Smooth muscle cell (in vitro differentiated cells): Measurements from ENCODE around the gene NR6A1. TPM values are rescaled to one million over a fixed set of nuclear protein-coding genes. Genes with fewer than 3 reads are reported as not detected.

ENCODE experiments used
- DNase-seq: peaks from one replicate; lab custom pipeline; 2025; ENCODE audit not compliant: unreplicated experiment; lab: John Stamatoyannopoulos, UW
- H2AFZ ChIP-seq: fragments of 200-600 bp; sonication (generic); 2 replicates; pipeline ENCODE4 v1.6.0; 2016; ENCODE audit warnings: antibody characterized with exemption, low read depth, mild to moderate bottlenecking
- H3F3A ChIP-seq: fragments of 200-600 bp; sonication (generic); 2 replicates; pipeline ENCODE4 v1.6.0; 2017; ENCODE audit warnings: antibody characterized with exemption, low read depth
- H3K27ac ChIP-seq: fragments of 200-600 bp; sonication (generic); 2 replicates; pipeline ENCODE4 v1.5.1; 2016; ENCODE audit warnings: low read depth, mild to moderate bottlenecking
- H3K27me3 ChIP-seq: fragments of 200-600 bp; sonication (generic); 2 replicates; pipeline ENCODE4 v1.6.1; 2016; ENCODE audit warnings: low read depth, mild to moderate bottlenecking
- H3K36me3 ChIP-seq: fragments of 200-600 bp; sonication (generic); 2 replicates; pipeline ENCODE4 v1.5.1; 2016; ENCODE audit warnings: low read depth
- H3K4me1 ChIP-seq: fragments of 200-600 bp; sonication (generic); 2 replicates; pipeline ENCODE4 v1.5.1; 2016; ENCODE audit warnings: low read depth
- H3K4me2 ChIP-seq: fragments of 200-600 bp; sonication (generic); 2 replicates; pipeline ENCODE4 v1.6.0; 2016; ENCODE audit warnings: mild to moderate bottlenecking
- H3K4me3 ChIP-seq: fragments of 200-600 bp; sonication (generic); 2 replicates; pipeline ENCODE4 v1.5.1; 2016; ENCODE audit warnings: mild to moderate bottlenecking
- H3K79me2 ChIP-seq: fragments of 200-600 bp; sonication (generic); 2 replicates; pipeline ENCODE4 v1.6.0; 2016; ENCODE audit warnings: low read depth, mild to moderate bottlenecking
- H3K9ac ChIP-seq: fragments of 200-600 bp; sonication (generic); 2 replicates; pipeline ENCODE4 v1.6.0; 2016; ENCODE audit warnings: low read depth
- H3K9me3 ChIP-seq: fragments of 200-600 bp; sonication (generic); replicated peaks from 2 replicates; pipeline ENCODE4 v1.5.1; 2016; ENCODE audit warnings: low read depth
- H4K20me1 ChIP-seq: fragments of 200-600 bp; sonication (generic); 2 replicates; pipeline ENCODE4 v1.6.0; 2016; ENCODE audit warnings: low read depth
- CTCF ChIP-seq: fragments of 200-600 bp; sonication (generic); IDR thresholded peaks from 2 replicates; pipeline ENCODE4 v1.5.1; 2017; ENCODE audit warnings: borderline replicate concordance, mild to moderate bottlenecking, antibody characterized with exemption; ENCODE audit not compliant: insufficient read depth, poor library complexity, severe bottlenecking
- WGBS: methylation state at CpG from one replicate; pipeline ENCODE4 v1.1.7; 2016; ENCODE audit warnings: low lambda C conversion rate; 5-methylcytosine and 5-hydroxymethylcytosine counted together
- polyA plus RNA-seq: library from polyadenylated mRNA; unstranded; fragments of >200 nt; fragmentation: Nextera tagmentation; extraction: Ambion mirVana; gene quantifications from 2 replicates; pipeline ENCODE4 v1.2.1, GENCODE V29; 2016
- total RNA-seq: library from RNA; depleted of rRNA; stranded (reverse); fragments of >200 nt; gene quantifications from 2 replicates; pipeline ENCODE4 v1.2.3, GENCODE V29; 2014

The NR6A1 gene
- total and polyA plus RNA-seq, 2 experiments from 2014 or later, result 0.17 to 0.31 TPM

- no peak overlapping the region for H3K9ac ChIP-seq
- WGBS, result 70% methylated on average over 2 of the region's 2 CpGs
- DNase-seq, result no peak
These were observed 168.9 kb downstream of the NR6A1 start for GRCh38 chr9:124602204-124602603.

GRCh38 chr9:124600407-124600806 is 170.7 kb downstream of the NR6A1 start:
- H3K4me1 ChIP-seq, result peaks cover 19% of the 10 kb centered on the region
- H3K79me2 ChIP-seq, result no peaks in the 10 kb centered on the region
- H3K36me3 ChIP-seq, result no peaks in the 10 kb centered on the region
- H3K4me2 ChIP-seq, result no peak overlapping the region
- no peaks in the 10 kb centered on the region for H3F3A ChIP-seq
- H3K27me3 ChIP-seq, result no peaks in the 10 kb centered on the region
- H2AFZ ChIP-seq, result no peak overlapping the region
- no peak overlapping the region for H3K9ac ChIP-seq
- no peak overlapping the region for H3K4me3 ChIP-seq
- no peaks in the 10 kb centered on the region for H3K9me3 ChIP-seq
- no peak overlapping the region for H3K27ac ChIP-seq
- no peak for DNase-seq
- H4K20me1 ChIP-seq, result no peaks in the 10 kb centered on the region
- no peak for TF ChIP-seq CTCF

More at GRCh38 chr9:124602204-124602603, 168.9 kb downstream of the NR6A1 start:
- no peak overlapping the region for H2AFZ ChIP-seq
- no peaks in the 10 kb centered on the region for H3K79me2 ChIP-seq
- H4K20me1 ChIP-seq, result no peaks in the 10 kb centered on the region
- H3K4me2 ChIP-seq, result no peak overlapping the region
- H3K9me3 ChIP-seq, result no peaks in the 10 kb centered on the region
- H3K27me3 ChIP-seq, result no peaks in the 10 kb centered on the region
- H3K27ac ChIP-seq, result no peak overlapping the region
- H3F3A ChIP-seq, result no peaks in the 10 kb centered on the region
- no peak overlapping the region for H3K4me3 ChIP-seq
- H3K4me1 ChIP-seq, result peaks cover 3% of the 10 kb centered on the region
- no peaks in the 10 kb centered on the region for H3K36me3 ChIP-seq
- TF ChIP-seq CTCF, result no peak

GRCh38 chr9:124599121-124599795 is 171.9 kb downstream of the NR6A1 start:
- Histone ChIP-seq H3K36me3 (no peaks in the 10 kb centered on the region), H3K27ac (no peak overlapping the region), H4K20me1 (no peaks in the 10 kb centered on the region), H3K27me3 (no peaks in the 10 kb centered on the region), H2AFZ (no peak overlapping the region), H3K4me2 (no peak overlapping the region), H3K9ac (no peak overlapping the region), H3K4me3 (no peak overlapping the region), H3F3A (peaks cover 4% of the 10 kb centered on the region), H3K4me1 (peaks cover 31% of the 10 kb centered on the region), H3K79me2 (no peaks in the 10 kb centered on the region), H3K9me3 (no peaks in the 10 kb centered on the region)
- DNase-seq, result no peak
- 98% methylated on average over 39 of the region's 39 CpGs for WGBS
- no peak for TF ChIP-seq CTCF

GRCh38 chr9:124598048-124598447 is 173.1 kb downstream of the NR6A1 start:
- H3K27me3 ChIP-seq, result no peaks in the 10 kb centered on the region
- no peaks in the 10 kb centered on the region for H3K36me3 ChIP-seq
- H3K9me3 ChIP-seq, result no peaks in the 10 kb centered on the region
- peaks cover 4% of the 10 kb centered on the region for H3F3A ChIP-seq
- no peak for TF ChIP-seq CTCF
- 98% methylated on average over 5 of the region's 5 CpGs for WGBS
- H3K27ac ChIP-seq, result no peak overlapping the region
- no peaks in the 10 kb centered on the region for H4K20me1 ChIP-seq
- H3K4me3 ChIP-seq, result no peak overlapping the region
- DNase-seq, result no peak
- H3K9ac ChIP-seq, result no peak overlapping the region
- no peaks in the 10 kb centered on the region for H3K79me2 ChIP-seq
- peaks cover 43% of the 10 kb centered on the region for H3K4me1 ChIP-seq
- H2AFZ ChIP-seq, result no peak overlapping the region
- no peak overlapping the region for H3K4me2 ChIP-seq
